Measurements from ENCODE around the gene VRTN. TPM values are rescaled to one million over a fixed set of nuclear protein-coding genes. Genes with fewer than 3 reads are reported as not detected.

Gene VRTN
- total and polyA plus RNA-seq, 9 of the 15 experiments (the other 6 are each of a cell fraction or from before 2014, with no cell fraction given): 0.05 to 0.09 (median 0.06) TPM; not detected in 6

DNA sequence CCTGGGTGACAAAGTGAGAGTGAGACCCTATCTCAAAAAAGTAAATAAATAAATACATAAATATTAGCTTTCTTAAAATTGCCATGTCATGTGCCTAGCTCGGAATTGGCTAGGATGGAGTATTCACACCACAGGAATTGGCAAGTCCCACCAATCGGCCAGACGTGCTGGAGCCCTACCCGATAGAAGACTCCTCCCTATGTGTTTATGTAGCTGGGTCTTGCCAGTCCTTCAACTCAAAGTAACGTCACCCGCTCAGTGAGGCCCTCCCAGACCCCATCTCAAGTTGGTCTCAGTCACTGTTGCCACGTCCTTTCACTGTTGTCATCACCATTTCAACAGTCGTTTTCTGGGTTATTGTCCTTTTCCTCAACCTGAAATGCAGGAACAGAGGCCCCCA, 20.2 kb downstream of the VRTN start:
- ATAC-seq (no peak), FAIRE-seq (no peak), DNase-seq (ENCODE audit: extremely low read depth in 1 of 4, low spot score in 3 of 4) (no peak)
- no peaks in the 10 kb centered on the region for H3K36me3 ChIP-seq (ENCODE audit: control insufficient read depth, insufficient read depth, low read length)
- H3K4me1 ChIP-seq (replicated peaks in 1 of 2; ENCODE audit: control insufficient read depth in 2 of 2, insufficient read depth in 2 of 2, low read length in 2 of 2): no peaks in the 10 kb centered on the region
- BruUV-seq (replicated peaks): no TSS peak
- no peaks in the 10 kb centered on the region for H3K79me2 ChIP-seq (ENCODE audit: control insufficient read depth, insufficient read depth, low read length)
- H3K4me3 ChIP-seq: no peak overlapping the region
- CTCF ChIA-PET (ENCODE audit: low intra/inter-chr PET ratio): no interaction called here
- H3K27me3 ChIP-seq (ENCODE audit: control insufficient read depth in 2 of 2, insufficient read depth in 2 of 2, low read length in 2 of 2): peaks cover 12 to 44% of the 10 kb centered on the region in 2 experiments
- POLR2A ChIA-PET: no interaction called here
- in situ Hi-C loops (cut with MboI) (loop anchor here (10.0 kb wide), 1 partner anchor 106 kb away; no protein-coding TSS in a partner anchor), intact Hi-C loops (cut with micrococcal nuclease) (no loop called here)
- no peak overlapping the region for H3K9ac ChIP-seq (ENCODE audit: insufficient read depth in 1 of 2, low read depth in 2 of 2, low read length in 2 of 2)
- H3K9me1 ChIP-seq (ENCODE audit: control insufficient read depth, insufficient read depth, low read length): no peaks in the 10 kb centered on the region
- no peak overlapping the region for H3K27ac ChIP-seq (ENCODE audit: extremely low read depth, low read depth, low read length)
- H3K9me3 ChIP-seq (replicated peaks; ENCODE audit: control insufficient read depth, insufficient read depth, low read depth, low read length): no peaks in the 10 kb centered on the region
- H2AFZ ChIP-seq (ENCODE audit: low read depth, low read length): no peak overlapping the region
- WGBS (ENCODE audit: insufficient coverage, low coverage, missing lambda C conversion rate): 1% methylated on average over 8 of the region's 8 CpGs
- TF ChIP-seq NCOA4 (IDR thresholded peaks at IDR 0.05; ENCODE audit: partially characterized antibody): no peak
- H3K4me2 ChIP-seq (ENCODE audit: insufficient read depth, low read length): no peak overlapping the region
- H4K20me1 ChIP-seq (replicated peaks; ENCODE audit: control insufficient read depth, insufficient read depth, low read length): 0 out of 2 replicates have a peak, but pooled peaks cover 4% of the 10 kb centered on the region

- Histone ChIP-seq H4K20me1 (replicated peaks; ENCODE audit: control insufficient read depth, insufficient read depth, low read length) (no peaks in the 10 kb centered on the region), H3K27ac (ENCODE audit: extremely low read depth, low read depth, low read length) (no peak overlapping the region), H3K4me1 (replicated peaks in 1 of 2; ENCODE audit: control insufficient read depth in 2 of 2, insufficient read depth in 2 of 2, low read length in 2 of 2) (no peaks in the 10 kb centered on the region), H3K36me3 (ENCODE audit: control insufficient read depth, insufficient read depth, low read length) (no peaks in the 10 kb centered on the region), H3K79me2 (ENCODE audit: control insufficient read depth, insufficient read depth, low read length) (no peaks in the 10 kb centered on the region), H3K4me2 (ENCODE audit: insufficient read depth, low read length) (no peak overlapping the region), H3K9ac (ENCODE audit: insufficient read depth in 1 of 2, low read depth in 2 of 2, low read length in 2 of 2) (no peak overlapping the region), H3K9me1 (ENCODE audit: control insufficient read depth, insufficient read depth, low read length) (no peaks in the 10 kb centered on the region), H3K9me3 (replicated peaks; ENCODE audit: control insufficient read depth, insufficient read depth, low read depth, low read length) (no peaks in the 10 kb centered on the region), H2AFZ (ENCODE audit: low read depth, low read length) (no peak overlapping the region), H3K27me3 (ENCODE audit: control insufficient read depth in 2 of 2, insufficient read depth in 2 of 2, low read length in 2 of 2) (peaks cover 2 to 22% of the 10 kb centered on the region in 2 experiments; a peak in 3 of 5 replicates), H3K4me3 (no peak overlapping the region)
- intact Hi-C loops (cut with micrococcal nuclease) (no loop called here), in situ Hi-C loops (cut with MboI) (no loop called here)
- no peak for TF ChIP-seq PHF21A (IDR thresholded peaks at IDR 0.05; ENCODE audit: borderline replicate concordance, low read depth)
- TF ChIP-seq, protein P1, sequence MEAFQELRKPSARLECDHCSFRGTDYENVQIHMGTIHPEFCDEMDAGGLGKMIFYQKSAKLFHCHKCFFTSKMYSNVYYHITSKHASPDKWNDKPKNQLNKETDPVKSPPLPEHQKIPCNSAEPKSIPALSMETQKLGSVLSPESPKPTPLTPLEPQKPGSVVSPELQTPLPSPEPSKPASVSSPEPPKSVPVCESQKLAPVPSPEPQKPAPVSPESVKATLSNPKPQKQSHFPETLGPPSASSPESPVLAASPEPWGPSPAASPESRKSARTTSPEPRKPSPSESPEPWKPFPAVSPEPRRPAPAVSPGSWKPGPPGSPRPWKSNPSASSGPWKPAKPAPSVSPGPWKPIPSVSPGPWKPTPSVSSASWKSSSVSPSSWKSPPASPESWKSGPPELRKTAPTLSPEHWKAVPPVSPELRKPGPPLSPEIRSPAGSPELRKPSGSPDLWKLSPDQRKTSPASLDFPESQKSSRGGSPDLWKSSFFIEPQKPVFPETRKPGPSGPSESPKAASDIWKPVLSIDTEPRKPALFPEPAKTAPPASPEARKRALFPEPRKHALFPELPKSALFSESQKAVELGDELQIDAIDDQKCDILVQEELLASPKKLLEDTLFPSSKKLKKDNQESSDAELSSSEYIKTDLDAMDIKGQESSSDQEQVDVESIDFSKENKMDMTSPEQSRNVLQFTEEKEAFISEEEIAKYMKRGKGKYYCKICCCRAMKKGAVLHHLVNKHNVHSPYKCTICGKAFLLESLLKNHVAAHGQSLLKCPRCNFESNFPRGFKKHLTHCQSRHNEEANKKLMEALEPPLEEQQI (IDR thresholded peaks at IDR 0.05): no peak
- TF ChIP-seq STAG1 (CRISPR knock-in tag; IDR thresholded peaks at IDR 0.05; ENCODE audit: borderline replicate concordance): no peak
- no peak for TF ChIP-seq ZNF436 (CRISPR knock-in tag; IDR thresholded peaks at IDR 0.05)
- no peak for TF ChIP-seq PATZ1 (CRISPR knock-in tag; IDR thresholded peaks at IDR 0.05; ENCODE audit: borderline replicate concordance)
- TF ChIP-seq SMARCA5 (IDR thresholded peaks at IDR 0.05): no peak
- TF ChIP-seq MAZ (CRISPR knock-in tag; conservative IDR thresholded peaks at IDR 0.05 in 1 of 2, IDR thresholded peaks at IDR 0.05 in 1 of 2): no peak
- TF ChIP-seq ZNF347 (CRISPR knock-in tag; IDR thresholded peaks at IDR 0.05; ENCODE audit: low read depth): no peak
- no peak for TF ChIP-seq MXI1 (IDR thresholded peaks at IDR 0.05; ENCODE audit: low read depth, low read length)
- TF ChIP-seq FOXA3 (CRISPR knock-in tag; conservative IDR thresholded peaks at IDR 0.05 in 1 of 2, IDR thresholded peaks at IDR 0.05 in 1 of 2): no peak
- no peak for ATAC-seq
- no TSS peak for BruUV-seq (replicated peaks)
- WGBS (ENCODE audit: insufficient coverage, low coverage, missing lambda C conversion rate): 22% methylated on average over 25 of the region's 38 CpGs
- DNase-seq (ENCODE audit: extremely low read depth in 1 of 4, low spot score in 3 of 4): no peak
- CTCF ChIA-PET (ENCODE audit: low intra/inter-chr PET ratio): no interaction called here
- no peak for FAIRE-seq
- POLR2A ChIA-PET: no interaction called here
Observed at GRCh38 chr14:74377976-74378690, 29.9 kb downstream of the VRTN start.
